Mesenchymal stem cell (in vitro differentiated cells and primary cell): ENCODE results near the gene THSD8.

Experiments used
- DNase-seq: peaks from one replicate; pipeline ENCODE4 v3.0.0-alpha.2; 2013
- H2AFZ ChIP-seq: one replicate; pipeline ENCODE4 v1.6.1; 2013; ENCODE audit warnings: low read depth, mild to moderate bottlenecking, control low read depth, inconsistent platforms, low read length, moderate library complexity
- H2AK5ac ChIP-seq: 2 replicates; pipeline ENCODE4 v1.6.1; 2013; ENCODE audit warnings: low read length, moderate library complexity, mild to moderate bottlenecking, inconsistent platforms; ENCODE audit not compliant: severe bottlenecking
- H2BK120ac ChIP-seq: one replicate; pipeline ENCODE4 v1.6.1; 2013; ENCODE audit warnings: low read depth, mild to moderate bottlenecking, inconsistent platforms, low read length, moderate library complexity
- H2BK12ac ChIP-seq, 2 experiments: one replicate each; pipeline ENCODE4 v1.6.1; 2013; ENCODE audit warnings: inconsistent platforms in 2 of 2, low read length in 2 of 2, mild to moderate bottlenecking in 2 of 2, moderate library complexity in 2 of 2, control low read depth in 1 of 2
- H2BK15ac ChIP-seq: one replicate; pipeline ENCODE4 v1.6.1; 2013; ENCODE audit warnings: mild to moderate bottlenecking, low read depth, inconsistent platforms; ENCODE audit not compliant: poor library complexity, severe bottlenecking
- H2BK5ac ChIP-seq: 2 replicates; pipeline ENCODE4 v1.6.1; 2013; ENCODE audit warnings: low read depth, mild to moderate bottlenecking, low read length, control low read depth, inconsistent platforms; ENCODE audit not compliant: poor library complexity, severe bottlenecking
- H3K14ac ChIP-seq, 2 experiments: one replicate each; pipeline ENCODE4 v1.6.1; 2013; ENCODE audit warnings: inconsistent platforms in 2 of 2, low read length in 2 of 2, control low read depth in 1 of 2, mild to moderate bottlenecking in 1 of 2, moderate library complexity in 1 of 2
- H3K18ac ChIP-seq, 2 experiments: one replicate each; pipeline ENCODE4 v1.6.1; 2013; ENCODE audit warnings: inconsistent platforms in 2 of 2, low read length in 2 of 2, control low read depth in 1 of 2, low read depth in 1 of 2, mild to moderate bottlenecking in 1 of 2
- H3K23ac ChIP-seq, 2 experiments: one replicate each; pipeline ENCODE4 v1.6.1; 2013; ENCODE audit warnings: inconsistent platforms in 2 of 2, low read length in 2 of 2, mild to moderate bottlenecking in 2 of 2, moderate library complexity in 2 of 2, control low read depth in 1 of 2
- H3K27ac ChIP-seq: 2 replicates; pipeline ENCODE4 v1.5.1; 2013; ENCODE audit warnings: mild to moderate bottlenecking, moderate library complexity, low read length, control low read depth, inconsistent platforms; ENCODE audit not compliant: poor library complexity, severe bottlenecking
- H3K27me3 ChIP-seq, 2 experiments: 2 replicates each; pipeline versions ENCODE4 v1.6.1 to v1.7.0; 2013; ENCODE audit warnings: low read length in 2 of 2, mild to moderate bottlenecking in 2 of 2, moderate library complexity in 2 of 2, control low read depth in 1 of 2, inconsistent platforms in 1 of 2; ENCODE audit not compliant: control insufficient read depth in 1 of 2, insufficient read depth in 1 of 2
- H3K36me3 ChIP-seq, 2 experiments: 2 replicates each; pipeline versions ENCODE4 v1.6.1 to v1.7.0; 2013; ENCODE audit warnings: low read length in 2 of 2, control low read depth in 1 of 2, inconsistent platforms in 1 of 2, low read depth in 1 of 2, mild to moderate bottlenecking in 1 of 2; ENCODE audit not compliant: insufficient read depth in 2 of 2, control insufficient read depth in 1 of 2
- H3K4ac ChIP-seq, 2 experiments: one replicate each; pipeline ENCODE4 v1.6.1; 2013; ENCODE audit warnings: inconsistent platforms in 2 of 2, low read length in 2 of 2, mild to moderate bottlenecking in 2 of 2, moderate library complexity in 2 of 2, control low read depth in 1 of 2, low read depth in 1 of 2
- H3K4me1 ChIP-seq: 2 replicates; pipeline ENCODE4 v1.6.1; 2013; ENCODE audit warnings: low read depth, low read length, control low read depth; ENCODE audit not compliant: control insufficient read depth, insufficient read depth
- H3K4me2 ChIP-seq: 2 replicates; pipeline ENCODE4 v1.6.1; 2013; ENCODE audit warnings: low read length, mild to moderate bottlenecking, inconsistent platforms; ENCODE audit not compliant: poor library complexity, severe bottlenecking
- H3K4me3 ChIP-seq, 2 experiments: 2 replicates each; pipeline versions ENCODE4 v1.5.1 to v1.7.0; 2013; ENCODE audit warnings: low read length in 2 of 2, mild to moderate bottlenecking in 2 of 2, control low read depth in 1 of 2, low read depth in 1 of 2; ENCODE audit not compliant: insufficient read depth in 1 of 2
- H3K79me1 ChIP-seq: replicated peaks from 2 replicates; pipeline ENCODE4 v1.6.1; 2013; ENCODE audit warnings: mild to moderate bottlenecking, control low read depth, low read length, inconsistent platforms; ENCODE audit not compliant: poor library complexity, severe bottlenecking
- H3K9ac ChIP-seq: 2 replicates; pipeline ENCODE4 v1.7.0; 2013; ENCODE audit warnings: mild to moderate bottlenecking, low read length, moderate library complexity
- H3K9me3 ChIP-seq: 2 replicates; pipeline ENCODE4 v1.7.0; 2013; ENCODE audit warnings: mild to moderate bottlenecking, low read length; ENCODE audit not compliant: control insufficient read depth
- H4K8ac ChIP-seq: one replicate; pipeline ENCODE4 v1.6.1; 2013; ENCODE audit warnings: inconsistent platforms, mild to moderate bottlenecking, low read length, moderate library complexity
- H4K91ac ChIP-seq: one replicate; pipeline ENCODE4 v1.6.1; 2013; ENCODE audit warnings: mild to moderate bottlenecking, low read length, inconsistent platforms
- WGBS: methylation state at CpG from one replicate; pipeline ENCODE4 v1.1.7; 2013; ENCODE audit warnings: mixed read lengths; 5-methylcytosine and 5-hydroxymethylcytosine counted together

THSD8 gene

GRCh38 chr19:12789904-12790619 lies 11.8 kb upstream of the THSD8 start:
- H3K18ac ChIP-seq = peak overlapping the region; percentile 96 to 97
- H3K79me1 ChIP-seq = no peaks in the 10 kb centered on the region
- H3K23ac ChIP-seq = peak overlapping the region in 1 of 2 experiments; percentile 71
- DNase-seq = peak; percentile 98
- H3K4me1 ChIP-seq = peaks cover 42% of the 10 kb centered on the region
- peak overlapping the region; percentile 48 for H2BK5ac ChIP-seq
- H2BK12ac ChIP-seq = peak overlapping the region; percentile 92 to 96
- peak overlapping the region; percentile 30 for H2AFZ ChIP-seq
- peak overlapping the region; percentile 47 to 62 for H3K14ac ChIP-seq
- H3K27ac ChIP-seq = peak overlapping the region; percentile 91
- peak overlapping the region; percentile 100 for H2BK120ac ChIP-seq
- under 1% methylated on average over 56 of the region's 56 CpGs for WGBS
- no peaks in the 10 kb centered on the region for H3K9me3 ChIP-seq
- H3K4me3 ChIP-seq = peak overlapping the region; percentile 50 to 99
- H2AK5ac ChIP-seq = no peak overlapping the region
- peak overlapping the region; percentile 91 for H3K4me2 ChIP-seq
- peaks cover 0 to 3% of the 10 kb centered on the region in 2 experiments for H3K36me3 ChIP-seq
- H4K8ac ChIP-seq = peak overlapping the region; percentile 94
- peak overlapping the region; percentile 86 for H4K91ac ChIP-seq
- H3K4ac ChIP-seq = peak overlapping the region; percentile 81 to 96
- peak overlapping the region; percentile 90 for H3K9ac ChIP-seq
- H2BK15ac ChIP-seq = peak overlapping the region; percentile 87
- no peaks in the 10 kb centered on the region for H3K27me3 ChIP-seq

- Histone ChIP-seq H3K4me3 (peak overlapping the region; percentile 50 to 99), H3K4me1 (peaks cover 40% of the 10 kb centered on the region), H2AK5ac (peak overlapping the region; percentile 47), H3K9me3 (no peaks in the 10 kb centered on the region), H2BK5ac (peak overlapping the region; percentile 48), H3K27me3 (no peaks in the 10 kb centered on the region), H2BK120ac (peak overlapping the region; percentile 93), H3K36me3 (peaks cover 0 to 3% of the 10 kb centered on the region in 2 experiments), H3K23ac (peak overlapping the region in 1 of 2 experiments; percentile 71), H3K4ac (peak overlapping the region; percentile 81 to 96), H2BK15ac (peak overlapping the region; percentile 56), H3K79me1 (no peaks in the 10 kb centered on the region), H4K8ac (peak overlapping the region; percentile 94), H3K9ac (peak overlapping the region; percentile 90), H3K27ac (peak overlapping the region; percentile 91), H3K14ac (peak overlapping the region in 1 of 2 experiments; percentile 62), H2AFZ (no peak overlapping the region), H2BK12ac (peak overlapping the region; percentile 92 to 96), H3K18ac (peak overlapping the region; percentile 96 to 97), H4K91ac (peak overlapping the region; percentile 86), H3K4me2 (peak overlapping the region; percentile 91)
- WGBS = 10% methylated on average over 22 of the region's 22 CpGs
- peak; percentile 44 for DNase-seq
Observed at GRCh38 chr19:12790628-12791344, 11.1 kb upstream of the THSD8 start.

- Histone ChIP-seq H2BK5ac (peak within 1 kb of the TSS; percentile 85), H3K4ac (peak within 1 kb of the TSS; percentile 89 to 96), H4K91ac (peak within 1 kb of the TSS; percentile 86), H2BK120ac (peak within 1 kb of the TSS; percentile 93), H3K9ac (peak within 1 kb of the TSS; percentile 99), H4K8ac (peak within 1 kb of the TSS; percentile 94), H2AK5ac (peak within 1 kb of the TSS; percentile 47), H2BK12ac (peak within 1 kb of the TSS; percentile 92 to 96), H3K23ac (peak within 1 kb of the TSS; percentile 82 to 98), H3K27me3 (no peaks in the 10 kb centered on the region), H3K14ac (peak within 1 kb of the TSS; percentile 87 to 100), H2AFZ (no peak within 1 kb of the TSS), H3K4me1 (peaks cover 40% of the 10 kb centered on the region), H3K27ac (peak within 1 kb of the TSS; percentile 91), H3K4me2 (peak within 1 kb of the TSS; percentile 95), H3K36me3 (peaks cover 0 to 3% of the 10 kb centered on the region in 2 experiments), H3K18ac (peak within 1 kb of the TSS; percentile 97 to 99), H3K4me3 (peak within 1 kb of the TSS; percentile 86 to 99), H3K9me3 (no peaks in the 10 kb centered on the region), H2BK15ac (peak within 1 kb of the TSS; percentile 87), H3K79me1 (no peaks in the 10 kb centered on the region)
- peak; percentile 98 for DNase-seq
- under 1% methylated on average over 61 of the region's 73 CpGs for WGBS
Observed at GRCh38 chr19:12791345-12792050, 10.4 kb upstream of the THSD8 start, which contains the start of gene JUNB. Gene JUNB, plus strand, starts transcription at chr19:12791486. Its CDS starts 286 bp downstream, at chr19:12791772.
